OCI-LY1 (cell line): Measurements from ENCODE around the gene ZNF614.

Experiments
- EZH2 ChIP-seq: fragments of 200-600 bp; sonication (generic), shearing (Covaris generic); IDR thresholded peaks from 2 replicates; pipeline ENCODE4 v1.8.0; 2017; ENCODE audit warnings: borderline replicate concordance, mixed run types, mild to moderate bottlenecking, antibody characterized with exemption, low read length, moderate library complexity, mixed read lengths
- TF ChIP-seq, protein P1 (sequence below): fragments of 200-600 bp; sonication (generic), shearing (Covaris generic); IDR thresholded peaks from 2 replicates; pipeline ENCODE4 v1.5.1; 2017; ENCODE audit warnings: mild to moderate bottlenecking, antibody characterized with exemption, low read length, moderate library complexity, mixed read lengths

- TF ChIP-seq, protein P1, sequence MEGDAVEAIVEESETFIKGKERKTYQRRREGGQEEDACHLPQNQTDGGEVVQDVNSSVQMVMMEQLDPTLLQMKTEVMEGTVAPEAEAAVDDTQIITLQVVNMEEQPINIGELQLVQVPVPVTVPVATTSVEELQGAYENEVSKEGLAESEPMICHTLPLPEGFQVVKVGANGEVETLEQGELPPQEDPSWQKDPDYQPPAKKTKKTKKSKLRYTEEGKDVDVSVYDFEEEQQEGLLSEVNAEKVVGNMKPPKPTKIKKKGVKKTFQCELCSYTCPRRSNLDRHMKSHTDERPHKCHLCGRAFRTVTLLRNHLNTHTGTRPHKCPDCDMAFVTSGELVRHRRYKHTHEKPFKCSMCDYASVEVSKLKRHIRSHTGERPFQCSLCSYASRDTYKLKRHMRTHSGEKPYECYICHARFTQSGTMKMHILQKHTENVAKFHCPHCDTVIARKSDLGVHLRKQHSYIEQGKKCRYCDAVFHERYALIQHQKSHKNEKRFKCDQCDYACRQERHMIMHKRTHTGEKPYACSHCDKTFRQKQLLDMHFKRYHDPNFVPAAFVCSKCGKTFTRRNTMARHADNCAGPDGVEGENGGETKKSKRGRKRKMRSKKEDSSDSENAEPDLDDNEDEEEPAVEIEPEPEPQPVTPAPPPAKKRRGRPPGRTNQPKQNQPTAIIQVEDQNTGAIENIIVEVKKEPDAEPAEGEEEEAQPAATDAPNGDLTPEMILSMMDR: no peak
- no peak for TF ChIP-seq EZH2
These were observed 44.8 kb downstream of the ZNF614 start for GRCh38 chr19:51983361-51983760.
